Effector CD4-positive, alpha-beta T cell (primary cell): ENCODE data around the gene TRAPPC3L.

Source experiments
- DNase-seq: peaks from one replicate; pipeline ENCODE4 v3.0.0-alpha.2; 2020

TRAPPC3L gene

DNA sequence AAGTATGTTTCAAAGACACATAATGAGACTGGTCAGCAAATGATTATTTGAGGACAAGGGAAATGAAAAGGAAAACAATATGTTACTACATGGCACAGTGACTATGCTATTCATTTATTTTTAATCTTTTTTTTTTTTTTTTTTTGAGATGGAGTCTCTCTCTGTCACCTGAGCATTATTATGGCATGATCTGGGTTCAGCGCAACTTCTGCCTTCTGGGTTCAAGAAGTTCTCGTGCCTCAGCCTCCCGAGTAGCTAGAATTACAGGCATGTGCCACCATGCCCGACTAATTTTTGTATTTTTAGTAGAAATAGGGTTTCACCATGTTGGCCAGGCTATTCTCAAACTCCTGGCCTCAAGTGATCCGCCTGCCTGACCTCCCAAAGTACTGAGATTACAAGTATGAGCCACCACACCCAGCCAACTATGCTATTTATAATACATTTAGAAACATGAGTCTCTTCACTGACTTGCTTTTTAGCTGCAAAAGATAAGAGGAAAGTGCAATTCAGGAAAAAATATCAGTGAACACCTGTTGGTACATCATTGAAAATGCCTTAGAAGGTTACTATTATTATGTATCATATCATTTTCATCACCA is 11.4 kb upstream of the TRAPPC3L start:
- DNase-seq = no peak

DNA sequence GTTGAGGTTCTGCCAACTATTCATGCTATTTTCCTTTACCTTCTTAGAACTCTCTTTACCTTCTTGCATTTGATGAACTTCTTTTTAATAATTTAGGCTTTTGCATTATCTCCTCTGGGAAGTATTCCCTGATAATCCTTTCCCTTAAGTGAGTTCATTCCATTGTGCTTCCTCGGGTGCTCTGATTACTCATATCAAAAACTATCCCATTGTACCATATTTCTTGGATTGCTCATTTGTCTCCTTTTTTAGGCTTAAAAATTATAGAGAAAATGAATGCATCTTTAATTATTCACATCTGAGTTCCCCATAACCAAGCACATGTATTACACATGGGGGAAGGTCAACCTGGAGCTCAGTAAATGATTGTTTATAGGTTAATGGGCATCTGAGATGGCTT is 10.6 kb upstream of the TRAPPC3L start:
- DNase-seq = no peak

DNA sequence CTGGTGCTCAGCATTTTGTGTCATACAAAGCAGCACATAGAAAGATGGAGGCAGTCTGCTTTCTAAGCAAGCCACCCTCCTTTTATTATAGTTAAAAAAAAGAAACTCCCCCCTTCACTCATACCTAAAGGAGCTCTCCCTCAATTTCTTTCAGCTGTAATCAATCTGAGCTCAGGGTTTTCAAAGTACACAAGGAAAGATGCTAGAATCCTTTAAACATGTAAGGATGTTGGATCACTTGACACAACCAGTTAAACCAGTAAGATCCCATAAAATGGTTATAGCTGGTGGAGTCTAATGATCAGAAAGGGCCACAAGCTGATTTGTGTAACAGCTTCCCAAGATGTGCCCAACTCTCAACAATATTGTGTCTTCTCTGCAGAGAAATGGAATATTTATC is 8.0 kb upstream of the TRAPPC3L start, which contains the start of gene CALHM4:
TSS of gene CALHM4 (plus strand) at position 301 of the 400 bp plus-strand sequence. CDS start at position 344, 43 bp downstream.
- DNase-seq = no peak

DNA sequence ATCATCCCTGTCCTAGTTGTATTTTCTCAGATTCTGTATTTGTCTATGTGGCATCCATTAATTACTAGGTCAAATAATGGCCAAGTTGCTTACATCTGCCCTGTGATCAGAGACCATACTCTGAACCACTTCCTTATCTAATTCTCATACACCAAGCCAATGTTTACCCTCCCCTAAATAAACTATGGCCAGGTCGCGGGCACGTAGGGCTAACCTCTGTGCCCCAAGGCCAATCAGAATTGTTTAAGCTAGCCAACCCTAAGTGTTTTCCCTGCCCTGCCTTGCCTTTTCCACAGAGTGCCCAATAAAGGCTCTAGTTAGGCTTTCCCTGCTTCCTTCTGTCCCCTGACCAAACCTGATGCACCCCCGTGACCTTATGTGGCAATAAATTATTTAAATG is 5.3 kb upstream of the TRAPPC3L start:
- DNase-seq = no peak

DNA sequence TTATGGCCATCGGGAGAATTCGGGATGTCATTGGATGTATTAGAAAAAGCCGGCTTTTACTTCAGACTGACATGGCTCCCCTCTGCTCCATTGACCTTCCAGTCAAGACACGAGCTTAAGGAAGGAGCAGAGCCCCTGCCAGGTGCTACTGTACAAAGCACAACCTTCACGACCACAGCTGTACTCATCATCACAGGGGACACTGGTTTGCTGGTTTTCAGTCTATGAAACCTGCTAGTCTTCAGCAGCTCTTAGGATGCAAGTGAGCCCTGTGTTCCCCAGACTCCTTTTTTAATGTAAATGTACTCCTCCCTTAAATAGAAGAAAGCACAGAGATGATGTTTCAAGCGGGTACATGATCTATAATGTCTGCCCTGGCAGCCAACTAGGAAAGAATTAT is 1.9 kb upstream of the TRAPPC3L start:
- no peak for DNase-seq

DNA sequence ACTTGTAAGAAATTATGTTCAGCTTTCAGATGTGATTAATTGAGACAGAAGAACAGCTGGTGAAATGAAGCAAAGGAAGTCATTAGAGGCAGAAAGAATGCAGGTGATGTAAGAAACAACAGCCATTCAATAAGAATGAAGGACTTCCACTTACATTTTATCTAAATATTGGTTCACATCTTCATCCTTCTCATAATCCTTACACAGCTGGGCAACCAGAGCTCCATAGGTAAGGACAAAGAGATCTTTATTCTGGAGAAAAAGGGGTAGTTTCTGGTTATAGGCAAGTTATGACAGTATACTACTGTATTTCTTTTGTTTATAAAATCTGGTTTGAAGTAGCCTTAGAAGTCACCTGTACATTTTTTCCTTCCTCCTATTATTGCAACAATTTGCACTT is 2.3 kb downstream of the TRAPPC3L start:
- DNase-seq = no peak

DNA sequence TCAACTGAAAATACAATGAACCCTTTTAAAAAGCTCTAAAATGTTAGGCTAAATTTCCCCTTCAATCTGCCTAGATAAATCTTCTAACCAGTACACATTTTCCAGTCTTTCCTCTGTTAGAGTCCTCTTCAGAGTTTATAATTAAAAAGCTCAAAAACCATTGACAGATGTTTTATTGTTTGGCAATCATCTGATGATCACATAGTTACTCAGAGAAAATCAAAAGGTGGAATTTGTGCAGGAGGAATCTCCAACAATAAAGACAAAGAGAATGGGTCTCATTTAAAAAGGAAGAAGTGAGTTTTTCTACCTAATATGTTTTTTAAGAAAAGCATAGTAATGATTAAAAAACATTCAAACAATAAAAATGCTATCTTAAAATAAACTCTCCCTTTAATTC is 3.1 kb downstream of the TRAPPC3L start:
- DNase-seq = no peak

DNA sequence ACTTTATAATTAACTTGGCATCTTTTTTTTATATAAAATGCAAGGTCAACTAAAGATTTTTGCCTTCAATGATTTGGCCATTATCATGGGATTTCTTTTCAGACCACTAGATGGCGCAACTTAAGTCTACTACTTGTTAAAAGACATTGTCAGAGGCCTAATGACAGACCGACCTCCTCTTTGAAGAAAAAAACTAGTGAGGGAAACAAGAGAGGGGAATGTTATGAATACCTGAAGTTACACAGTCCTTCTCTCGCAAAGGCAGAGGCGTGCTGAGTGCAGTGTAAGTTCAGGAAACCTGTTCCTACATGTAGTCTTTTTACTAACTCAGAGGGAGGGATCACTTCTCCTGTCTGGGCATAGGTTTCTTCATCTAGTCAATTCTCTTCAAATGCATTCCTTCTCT is 9.3 kb downstream of the TRAPPC3L start:
- peak; percentile 12 for DNase-seq

DNA sequence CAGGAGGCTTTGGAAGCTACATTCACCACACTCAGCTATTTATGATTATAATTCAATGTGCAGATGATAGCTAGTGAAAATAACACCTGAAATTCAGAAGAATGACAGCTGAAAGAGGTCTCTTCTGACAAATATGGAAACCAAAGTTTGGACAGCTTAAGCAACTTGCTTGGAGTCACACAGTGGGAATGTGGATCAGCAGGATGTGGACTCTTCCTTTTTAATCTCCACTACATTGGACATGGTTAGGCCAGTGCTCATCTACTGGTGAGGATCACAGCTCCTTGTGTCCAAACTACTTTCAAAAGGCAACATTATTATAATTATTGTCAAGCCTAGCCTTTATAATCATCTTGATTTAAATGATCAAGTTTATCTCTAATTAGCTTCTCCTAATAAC is 10.4 kb downstream of the TRAPPC3L start:
- DNase-seq = no peak

DNA sequence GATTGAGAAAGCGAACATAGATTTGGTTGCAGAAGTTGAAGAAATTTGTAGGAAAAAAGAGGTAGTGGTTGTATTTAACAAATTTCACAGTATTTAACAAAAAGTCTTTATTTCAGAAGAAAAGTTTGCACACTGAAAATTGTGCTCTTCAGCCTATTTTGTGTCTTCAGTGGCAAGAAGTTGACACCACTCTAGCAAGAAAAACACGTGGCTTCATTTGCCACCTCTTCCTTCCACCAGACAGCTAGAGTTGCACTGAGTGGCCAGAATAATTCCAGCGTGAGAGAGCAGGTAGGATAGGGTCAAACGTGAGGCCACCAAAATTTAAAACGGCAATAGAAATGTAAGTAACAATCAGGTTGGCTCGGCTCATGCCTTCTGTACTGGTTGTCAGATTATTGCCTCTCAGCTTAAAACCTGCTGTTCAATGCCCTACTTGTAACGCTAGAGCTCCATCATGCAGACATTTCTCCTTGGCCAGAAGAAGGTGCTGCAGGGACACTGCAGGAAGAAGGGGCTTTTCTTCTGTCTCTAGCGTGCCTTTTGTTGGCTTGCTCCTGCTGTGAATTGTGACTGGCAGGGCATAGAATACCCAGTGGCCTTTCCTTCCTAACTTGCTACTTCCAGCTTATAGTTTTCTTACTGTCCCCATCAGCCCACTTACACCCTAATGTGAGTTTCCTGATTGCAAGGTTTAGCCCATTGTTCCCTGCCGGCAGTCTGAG is 12.1 kb downstream of the TRAPPC3L start:
- DNase-seq = no peak

DNA sequence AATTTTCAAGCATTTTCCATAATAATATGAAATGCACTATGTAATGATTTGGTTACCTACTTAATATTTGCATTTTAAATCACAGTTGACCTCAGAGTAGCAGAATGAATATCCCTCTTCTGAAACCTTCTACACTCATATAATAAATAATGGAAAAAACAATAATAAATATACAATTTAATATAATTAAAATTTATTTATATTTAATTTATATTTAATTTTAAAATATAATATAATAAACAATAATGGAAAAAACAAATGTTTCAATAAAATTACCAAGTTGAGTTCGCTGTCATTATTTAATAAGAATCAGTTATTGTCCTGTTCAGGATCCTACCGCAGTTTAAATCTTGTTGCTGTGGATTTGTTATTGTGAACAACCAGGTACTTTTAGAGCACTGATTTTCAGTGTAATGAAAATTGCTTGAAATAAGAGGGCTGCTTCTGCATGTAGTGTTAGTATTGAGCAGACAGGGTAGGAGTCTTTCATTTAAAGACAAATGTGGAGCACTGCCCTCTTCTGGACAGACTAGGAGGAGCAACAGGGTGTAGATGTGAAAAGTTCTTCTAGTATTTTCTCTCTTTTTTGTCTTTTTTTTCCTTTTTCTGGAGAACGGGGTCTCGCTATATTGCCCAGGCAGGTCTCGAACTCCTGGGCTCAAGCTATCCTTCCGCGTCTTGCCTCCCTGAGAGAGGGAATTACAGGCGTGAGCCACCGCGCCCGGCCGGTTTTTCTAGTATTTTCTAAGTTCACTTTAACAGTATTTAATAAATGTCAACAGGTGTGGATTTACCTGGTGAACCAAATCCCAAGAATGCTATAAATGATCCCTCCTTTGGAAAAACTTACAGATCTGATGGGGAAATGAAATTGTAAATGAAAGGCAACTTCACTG is 13.6 kb downstream of the TRAPPC3L start:
- peak; percentile 53 for DNase-seq

DNA sequence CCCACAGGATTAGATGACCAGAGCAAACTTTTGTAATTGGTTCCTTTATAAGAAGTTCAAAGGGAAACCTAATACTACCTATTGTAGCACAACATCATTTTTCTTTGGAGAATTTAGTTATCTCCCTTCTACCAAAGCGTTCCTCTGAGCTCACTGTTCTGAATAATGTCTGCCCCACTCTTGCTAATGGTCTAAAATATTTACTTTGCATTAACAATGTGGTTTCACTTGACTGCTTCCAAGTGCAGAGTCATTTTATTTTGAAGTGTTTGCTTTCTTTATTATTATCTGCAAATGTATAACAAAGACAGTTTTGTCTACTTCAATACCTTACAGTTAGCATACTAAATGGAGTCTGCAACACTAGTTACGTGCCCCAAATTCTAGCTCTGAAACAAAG is 15.0 kb downstream of the TRAPPC3L start:
- DNase-seq = no peak

DNA sequence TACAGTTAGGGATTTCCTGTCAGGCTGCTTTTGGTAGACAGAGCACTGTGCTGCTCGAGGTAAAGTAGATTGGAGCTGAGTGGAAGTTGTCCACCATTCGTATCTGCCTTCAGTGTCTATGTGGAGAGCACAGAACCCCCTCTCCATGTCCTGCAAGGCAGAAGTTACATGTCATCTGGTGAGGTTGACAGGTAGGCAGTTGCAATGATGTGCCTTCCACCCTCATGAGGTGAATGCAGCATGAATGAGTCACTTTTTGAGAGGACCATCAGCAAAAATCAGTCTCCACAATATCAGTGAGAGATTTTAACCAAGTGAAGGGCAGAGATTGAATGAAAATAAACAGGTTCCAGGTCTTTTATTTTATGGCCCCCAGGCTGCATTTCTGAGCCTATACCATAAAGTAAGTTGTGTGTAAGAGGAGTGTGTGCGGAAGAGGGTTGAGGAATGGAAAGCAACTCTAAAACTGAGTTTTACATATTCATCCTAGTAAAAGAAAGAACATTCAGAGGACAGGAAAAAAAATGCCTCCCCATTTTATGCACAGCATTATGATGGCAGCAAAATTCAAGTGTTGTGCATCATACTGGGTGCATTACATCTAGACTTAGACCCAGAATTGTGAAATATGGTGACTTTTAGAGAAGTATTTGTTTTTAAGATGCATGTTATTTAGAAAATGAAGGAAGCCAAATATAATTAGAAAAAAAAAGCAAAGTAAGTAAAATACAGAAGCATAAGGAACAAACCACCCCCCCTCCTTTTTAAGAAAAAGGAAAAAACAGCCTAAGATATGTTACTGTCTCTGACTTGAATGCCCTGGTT is 15.8 kb downstream of the TRAPPC3L start:
- DNase-seq = no peak

DNA sequence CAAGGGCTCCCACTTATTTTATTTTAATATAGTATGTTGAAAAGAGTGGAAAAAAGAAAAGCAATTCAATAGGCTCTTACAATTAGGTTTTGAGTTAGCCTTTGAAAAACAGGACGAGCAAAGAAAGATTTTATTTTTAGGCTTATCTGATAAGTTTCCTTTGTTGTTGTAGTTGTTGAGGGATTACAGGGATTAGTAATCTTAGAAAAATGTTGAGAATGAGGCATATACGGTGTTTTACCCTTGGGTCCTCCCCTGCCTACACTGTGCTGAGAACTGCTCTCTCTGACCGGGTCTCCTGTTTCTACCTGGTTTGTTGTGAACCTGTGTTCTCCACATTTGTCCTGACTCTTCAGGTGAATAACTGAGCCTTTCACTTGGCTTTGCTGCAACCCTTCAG is 16.7 kb downstream of the TRAPPC3L start:
- no peak for DNase-seq

DNA sequence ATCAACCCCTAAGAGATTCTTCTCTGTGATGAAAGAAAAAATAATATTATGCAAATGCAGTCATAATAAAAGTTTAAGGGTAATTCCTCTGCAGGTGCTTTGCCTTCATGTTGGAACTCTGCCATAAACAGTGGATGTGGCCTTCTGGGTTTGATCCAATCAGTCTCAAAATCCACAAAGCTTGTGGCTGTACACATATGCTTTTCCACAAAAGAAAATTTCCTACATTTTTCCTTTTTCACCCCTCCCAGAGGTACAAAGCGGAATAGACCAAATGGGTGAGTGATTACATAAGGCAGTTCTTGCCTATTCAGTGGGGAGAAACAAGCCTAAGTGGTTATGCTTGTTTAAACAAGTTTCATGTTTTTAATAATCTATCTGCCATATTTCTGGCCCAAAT is 17.4 kb downstream of the TRAPPC3L start:
- DNase-seq = no peak

DNA sequence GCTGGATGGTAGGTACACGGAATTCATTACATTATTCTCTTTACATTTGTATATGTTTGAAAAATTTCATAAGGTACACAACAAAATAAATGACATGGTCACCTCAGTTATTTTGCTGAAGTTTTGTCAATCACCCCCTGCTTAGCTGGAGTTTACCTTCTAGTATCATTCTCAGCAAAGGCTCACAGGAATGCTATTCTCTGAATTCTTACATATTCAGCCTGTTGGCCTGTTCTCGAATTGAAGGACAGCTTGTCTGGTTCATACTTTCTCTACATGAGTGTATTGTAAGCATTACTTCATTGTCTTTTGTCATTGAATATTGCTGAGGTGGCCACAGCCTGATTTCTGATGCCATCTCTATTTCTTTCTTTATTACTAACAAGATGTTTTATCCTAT is 21.2 kb downstream of the TRAPPC3L start:
- no peak for DNase-seq

DNA sequence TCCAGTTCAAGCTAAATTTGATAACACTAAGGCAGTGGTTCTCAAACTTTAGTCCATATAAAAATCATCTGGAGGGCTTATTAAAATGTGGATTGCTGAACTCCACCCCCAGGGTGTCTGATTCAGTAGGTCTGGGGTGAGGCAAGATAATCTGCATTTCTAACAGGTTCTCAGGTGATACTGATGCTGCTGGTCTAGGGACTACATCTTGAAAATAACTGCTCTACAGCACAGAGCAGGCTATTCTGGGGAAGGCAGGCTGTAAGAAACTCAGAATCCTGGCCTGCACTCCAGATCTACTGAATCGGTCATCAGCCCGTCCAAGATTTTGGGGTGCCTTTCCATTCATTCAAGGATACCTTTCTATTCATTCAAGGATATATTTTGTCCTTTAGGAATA is 22.6 kb downstream of the TRAPPC3L start:
- DNase-seq = no peak

DNA sequence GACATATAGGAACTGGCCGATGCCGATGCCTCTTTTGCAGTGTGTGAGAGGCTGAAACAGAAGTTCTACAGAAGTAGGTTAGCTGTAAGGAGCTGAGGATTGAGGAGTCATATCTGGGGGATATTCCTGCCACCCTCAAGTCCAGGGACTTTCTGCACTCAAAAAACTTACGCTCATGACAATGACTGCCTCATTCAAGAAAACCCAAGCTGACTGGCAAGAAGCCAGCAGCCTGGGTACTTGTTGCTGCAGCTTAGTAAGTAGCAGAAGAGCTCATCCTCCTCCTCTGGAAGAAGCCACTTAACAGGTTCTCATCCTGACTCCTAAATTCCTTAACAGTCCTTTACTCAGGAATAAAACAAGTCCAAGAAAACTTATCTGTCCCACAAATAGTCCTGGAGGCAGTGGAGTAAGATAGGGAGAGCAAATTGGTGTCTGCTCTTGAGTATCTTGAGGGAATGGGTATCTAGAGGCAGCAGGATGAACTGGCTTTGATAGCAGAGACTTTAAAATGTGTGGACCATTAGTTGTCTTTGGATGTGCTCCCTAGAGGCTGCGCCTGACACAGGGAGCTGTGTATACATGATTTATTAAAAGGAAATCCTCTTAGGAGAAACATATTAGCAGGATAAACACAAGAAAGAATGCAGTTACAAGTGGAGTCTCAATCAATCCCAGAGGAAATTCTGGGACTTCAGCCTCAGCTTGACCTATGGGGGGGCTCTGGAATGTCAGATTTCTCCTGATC is 26.7 kb downstream of the TRAPPC3L start:
- DNase-seq = no peak

DNA sequence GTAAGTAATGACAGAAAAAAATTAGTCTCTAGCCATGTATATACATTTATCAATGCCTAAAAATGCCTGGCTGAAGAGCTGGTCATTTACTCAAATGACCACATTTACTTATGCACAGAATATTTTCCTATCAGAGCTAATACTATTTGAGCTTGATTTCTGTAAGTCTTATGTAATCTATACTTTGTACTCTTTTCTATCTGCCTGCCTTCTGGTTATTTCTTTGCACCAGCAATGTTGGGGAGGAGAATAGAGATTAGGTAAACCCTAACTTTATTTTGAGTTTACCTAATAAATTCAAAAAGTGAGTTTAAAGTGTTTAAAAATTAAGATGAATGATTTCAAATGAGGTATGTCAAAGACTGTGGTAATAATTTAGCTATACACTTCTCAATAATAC is 30.3 kb downstream of the TRAPPC3L start:
- no peak for DNase-seq

DNA sequence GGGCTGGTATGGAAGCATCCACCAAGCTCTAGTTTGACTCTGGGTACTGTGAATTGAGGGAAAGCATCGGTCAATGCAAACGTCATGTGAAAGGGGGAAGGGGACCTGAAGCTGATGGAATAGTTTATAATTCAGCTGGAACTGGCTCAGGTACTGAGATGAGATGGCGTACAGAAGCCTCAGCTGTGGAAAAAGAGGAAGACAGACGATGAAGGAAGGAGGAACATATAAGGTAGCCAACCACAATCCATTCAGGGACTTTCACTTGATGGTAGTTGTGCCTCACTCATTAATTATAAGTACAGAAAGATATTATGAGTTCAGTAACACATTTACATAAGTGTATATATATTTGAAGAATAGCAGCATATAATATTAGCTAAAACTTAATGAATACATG is 31.4 kb downstream of the TRAPPC3L start:
- no peak for DNase-seq

DNA sequence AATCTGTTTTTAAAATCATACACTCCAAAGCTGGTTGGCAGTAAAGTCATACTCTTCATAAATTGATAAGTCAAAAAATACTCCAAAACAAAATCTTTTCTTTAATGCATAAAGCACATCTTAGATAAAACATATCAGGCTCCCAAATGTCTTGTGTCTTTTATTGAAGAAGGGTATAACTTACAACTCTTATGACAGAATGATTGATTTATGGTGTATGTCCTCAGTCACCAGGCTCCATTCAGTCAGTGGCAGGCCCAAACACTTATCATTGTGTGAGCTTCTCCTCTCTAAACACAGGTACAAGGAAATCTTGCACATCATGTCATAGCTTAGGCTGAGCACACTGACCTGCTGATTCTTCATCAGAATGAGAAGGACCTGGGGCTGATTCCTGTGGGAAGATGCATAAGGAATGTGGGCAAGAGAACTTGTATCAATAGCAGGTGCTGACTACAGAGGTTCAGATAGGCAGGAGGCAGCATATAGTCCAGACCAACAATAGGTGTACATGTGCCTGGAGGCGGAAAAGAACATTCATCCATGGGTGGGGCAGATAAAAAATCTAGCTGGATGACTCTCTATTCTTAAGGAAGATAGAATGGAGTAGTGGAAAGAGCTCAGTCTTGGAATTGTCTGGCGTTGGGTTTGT is 32.1 kb downstream of the TRAPPC3L start:
- no peak for DNase-seq

DNA sequence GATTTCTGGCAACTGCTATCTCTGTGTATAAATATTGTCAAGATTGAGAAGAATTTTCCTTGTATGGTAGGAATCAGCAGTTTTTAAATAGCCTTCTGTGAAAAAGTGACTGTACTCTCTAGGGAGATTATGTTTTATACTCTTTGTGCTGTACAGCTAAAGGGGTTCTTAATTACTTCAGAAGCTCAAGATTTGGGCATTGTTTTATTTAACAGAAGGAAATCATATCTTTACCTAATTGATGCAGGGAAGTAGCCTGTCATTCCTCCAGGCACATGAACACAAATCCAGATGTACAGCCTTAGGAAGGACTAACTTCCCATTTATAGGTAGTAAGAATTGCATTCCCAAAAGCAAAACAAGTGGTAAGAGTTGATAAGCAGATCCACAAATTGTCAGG is 32.8 kb downstream of the TRAPPC3L start:
- no peak for DNase-seq
